Stimulated activated CD4-positive, alpha-beta T cell treated with anti-CD3 and anti-CD28 coated beads, Interleukin-15, amount 100 ng/mL, for 1 hour (primary cell): ENCODE results near the gene CCDC69.
"Not testable (repeated sequence)": the region's sequence is repeated elsewhere in the genome, so short reads cannot be mapped to it uniquely, and the experiment has no call there.

Source experiments
- DNase-seq, 2 donors: peaks; one replicate each; pipeline ENCODE4 v3.0.0-alpha.2; 2020; ENCODE audit warnings: low read depth in 1 of 2, low spot score in 1 of 2

CCDC69 gene

GRCh38 chr5:151196556-151197290 is 27.2 kb downstream of the CCDC69 start:
- DNase-seq: no peak

- no peak for DNase-seq
These were observed 28.3 kb downstream of the CCDC69 start for GRCh38 chr5:151195622-151196021.

GRCh38 chr5:151192626-151193025 is 31.3 kb downstream of the CCDC69 start:
- DNase-seq: no peak

GRCh38 chr5:151191661-151192060 is 32.2 kb downstream of the CCDC69 start:
- DNase-seq: no peak

GRCh38 chr5:151189151-151189550 is 34.7 kb downstream of the CCDC69 start:
- DNase-seq: no peak

- DNase-seq: no peak
These were observed 37.4 kb downstream of the CCDC69 start for GRCh38 chr5:151186538-151186937.

GRCh38 chr5:151186052-151186451 is 37.8 kb downstream of the CCDC69 start:
- no peak for DNase-seq

- DNase-seq: no peak
These were observed 39.4 kb downstream of the CCDC69 start for GRCh38 chr5:151184316-151185042.

GRCh38 chr5:151183456-151184245 is 40.2 kb downstream of the CCDC69 start:
- DNase-seq: no peak

GRCh38 chr5:151182976-151183375 is 40.9 kb downstream of the CCDC69 start:
- DNase-seq: no peak

- DNase-seq: no peak
These were observed 41.4 kb downstream of the CCDC69 start for GRCh38 chr5:151182524-151182900.

- DNase-seq: no peak
These were observed 41.9 kb downstream of the CCDC69 start for GRCh38 chr5:151181818-151182523.

GRCh38 chr5:151180291-151180690 is 43.6 kb downstream of the CCDC69 start:
- DNase-seq: no peak

GRCh38 chr5:151179489-151179840 is 44.4 kb downstream of the CCDC69 start:
- no peak for DNase-seq

- DNase-seq: no peak
These were observed 45.0 kb downstream of the CCDC69 start for GRCh38 chr5:151178777-151179488.

- no peak for DNase-seq
These were observed 45.5 kb downstream of the CCDC69 start for GRCh38 chr5:151178372-151178771.

- not testable (repeated sequence) for DNase-seq
These were observed 47.6 kb downstream of the CCDC69 start for GRCh38 chr5:151176268-151176667.

- no peak for DNase-seq
These were observed 49.2 kb downstream of the CCDC69 start for GRCh38 chr5:151174612-151175101.

- no peak for DNase-seq
These were observed 49.9 kb downstream of the CCDC69 start for GRCh38 chr5:151173711-151174611.
